Measurements from ENCODE around the gene CYP4F8.

CYP4F8 gene

DNA sequence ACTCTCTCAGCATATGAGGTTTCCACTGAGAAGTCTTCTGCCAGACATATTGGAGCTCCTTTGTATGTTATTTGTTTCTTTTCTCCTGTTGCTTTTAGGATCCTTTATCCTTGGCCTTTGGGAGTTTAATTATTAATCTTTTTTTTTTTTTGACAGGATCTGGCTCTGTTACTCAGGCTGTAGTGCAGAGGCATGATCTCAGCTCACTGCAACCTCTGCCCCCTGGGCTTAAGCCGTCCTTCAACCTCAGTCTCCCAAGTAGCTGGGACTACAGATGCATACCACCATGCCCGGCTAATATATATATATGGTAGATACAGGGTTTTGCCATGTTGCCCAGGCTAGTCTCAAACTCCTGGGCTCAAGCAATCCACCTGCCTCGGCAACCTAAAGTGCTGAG lies 19.1 kb downstream of the CYP4F8 start:
- H3K4me1 ChIP-seq: no peaks in the 10 kb centered on the region
- no peak overlapping the region for H2AFZ ChIP-seq
- H3K4me3 ChIP-seq (ENCODE audit: low read depth, low read length): no peak overlapping the region
- no peaks in the 10 kb centered on the region for H3K79me2 ChIP-seq
- no peak overlapping the region for H3K27ac ChIP-seq
- TF ChIP-seq, protein P1, sequence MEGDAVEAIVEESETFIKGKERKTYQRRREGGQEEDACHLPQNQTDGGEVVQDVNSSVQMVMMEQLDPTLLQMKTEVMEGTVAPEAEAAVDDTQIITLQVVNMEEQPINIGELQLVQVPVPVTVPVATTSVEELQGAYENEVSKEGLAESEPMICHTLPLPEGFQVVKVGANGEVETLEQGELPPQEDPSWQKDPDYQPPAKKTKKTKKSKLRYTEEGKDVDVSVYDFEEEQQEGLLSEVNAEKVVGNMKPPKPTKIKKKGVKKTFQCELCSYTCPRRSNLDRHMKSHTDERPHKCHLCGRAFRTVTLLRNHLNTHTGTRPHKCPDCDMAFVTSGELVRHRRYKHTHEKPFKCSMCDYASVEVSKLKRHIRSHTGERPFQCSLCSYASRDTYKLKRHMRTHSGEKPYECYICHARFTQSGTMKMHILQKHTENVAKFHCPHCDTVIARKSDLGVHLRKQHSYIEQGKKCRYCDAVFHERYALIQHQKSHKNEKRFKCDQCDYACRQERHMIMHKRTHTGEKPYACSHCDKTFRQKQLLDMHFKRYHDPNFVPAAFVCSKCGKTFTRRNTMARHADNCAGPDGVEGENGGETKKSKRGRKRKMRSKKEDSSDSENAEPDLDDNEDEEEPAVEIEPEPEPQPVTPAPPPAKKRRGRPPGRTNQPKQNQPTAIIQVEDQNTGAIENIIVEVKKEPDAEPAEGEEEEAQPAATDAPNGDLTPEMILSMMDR (IDR thresholded peaks at IDR 0.05): no peak
- no peaks in the 10 kb centered on the region for H3K27me3 ChIP-seq (ENCODE audit: control insufficient read depth, insufficient read depth, low read length)
- H3K9me3 ChIP-seq (ENCODE audit: control insufficient read depth, low read length): no peaks in the 10 kb centered on the region
- H3K4me2 ChIP-seq (ENCODE audit: low read length): no peak overlapping the region
- H3K36me3 ChIP-seq (ENCODE audit: control insufficient read depth, insufficient read depth, low read length): no peaks in the 10 kb centered on the region
- H3K9ac ChIP-seq: no peak overlapping the region

DNA sequence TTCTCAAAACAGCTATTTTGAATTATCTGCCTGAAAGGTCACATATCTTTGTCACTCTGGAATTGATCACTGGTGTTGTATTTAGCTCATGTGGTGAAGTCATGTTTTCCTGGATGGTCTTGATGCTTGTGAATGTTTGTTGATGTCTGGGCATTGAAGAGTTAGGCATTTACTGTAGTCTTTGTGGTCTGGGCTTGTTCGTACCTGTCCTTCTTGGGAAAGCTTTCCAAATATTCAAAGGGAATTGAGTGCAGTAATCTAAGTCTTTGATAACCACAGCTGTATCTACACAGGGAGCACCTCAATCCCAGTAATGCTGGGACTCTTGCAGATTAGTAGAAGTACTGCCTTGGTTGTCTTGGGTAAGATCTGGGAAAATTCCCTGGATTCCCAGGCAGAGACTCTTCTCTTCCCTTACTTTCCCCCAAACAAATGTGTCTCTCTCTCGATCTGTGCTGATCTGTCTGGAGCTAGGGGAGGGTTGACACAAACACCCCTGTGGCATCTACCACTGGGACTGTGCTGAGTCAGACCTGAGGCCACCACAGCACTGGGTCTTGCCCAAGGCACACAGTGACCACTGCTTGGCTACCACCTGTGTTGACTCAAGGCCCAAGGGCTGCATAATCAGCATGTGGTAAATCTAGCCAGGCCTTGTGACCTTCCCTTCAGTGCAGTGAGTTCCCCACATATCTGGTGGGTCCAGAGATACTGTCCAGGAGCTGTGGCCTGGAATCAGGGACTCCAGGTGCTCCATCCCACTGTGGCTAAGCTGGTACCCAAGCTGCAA lies 20.2 kb downstream of the CYP4F8 start:
- Histone ChIP-seq H3K4me2 (ENCODE audit: low read length) (no peak overlapping the region), H3K36me3 (ENCODE audit: control insufficient read depth, insufficient read depth, low read length) (no peaks in the 10 kb centered on the region), H3K4me1 (no peaks in the 10 kb centered on the region), H3K9me3 (ENCODE audit: control insufficient read depth, low read length) (no peaks in the 10 kb centered on the region), H3K27ac (no peak overlapping the region), H3K9ac (no peak overlapping the region), H2AFZ (no peak overlapping the region), H3K79me2 (no peaks in the 10 kb centered on the region), H3K4me3 (ENCODE audit: low read depth, low read length) (no peak overlapping the region), H3K27me3 (ENCODE audit: control insufficient read depth, insufficient read depth, low read length) (no peaks in the 10 kb centered on the region)
- TF ChIP-seq, protein P1 (IDR thresholded peaks at IDR 0.05): no peak

GRCh38 chr19:15636026-15636425 lies 21.0 kb downstream of the CYP4F8 start:
- Histone ChIP-seq H3K4me3 (ENCODE audit: low read depth, low read length) (no peak overlapping the region), H3K36me3 (ENCODE audit: control insufficient read depth, insufficient read depth, low read length) (no peaks in the 10 kb centered on the region), H3K27me3 (ENCODE audit: control insufficient read depth, insufficient read depth, low read length) (no peaks in the 10 kb centered on the region), H3K79me2 (no peaks in the 10 kb centered on the region), H3K4me1 (no peaks in the 10 kb centered on the region), H3K27ac (no peak overlapping the region), H2AFZ (no peak overlapping the region), H3K4me2 (ENCODE audit: low read length) (no peak overlapping the region), H3K9ac (no peak overlapping the region), H3K9me3 (ENCODE audit: control insufficient read depth, low read length) (no peaks in the 10 kb centered on the region)
- TF ChIP-seq, protein P1 (IDR thresholded peaks at IDR 0.05): no peak

DNA sequence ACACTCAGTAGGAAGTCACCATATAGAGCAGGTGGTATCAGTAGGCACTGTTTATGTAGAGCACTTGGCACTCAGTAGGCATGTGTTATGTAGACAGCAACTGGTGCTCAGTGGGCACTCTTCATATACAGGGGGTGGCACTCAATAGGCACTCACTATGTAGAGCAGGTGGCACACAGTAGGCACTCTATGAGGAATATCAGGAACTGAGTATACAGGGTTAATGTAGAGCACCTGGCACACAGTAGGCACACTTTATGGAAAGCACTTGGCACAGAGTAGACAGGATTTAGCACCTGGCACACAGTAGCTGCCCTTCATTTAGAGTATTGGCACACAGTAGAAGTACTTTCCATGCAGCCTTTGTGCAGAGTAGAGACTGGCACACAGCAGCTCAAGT lies 24.6 kb downstream of the CYP4F8 start:
- H3K79me2 ChIP-seq: no peaks in the 10 kb centered on the region
- H3K27ac ChIP-seq: no peak overlapping the region
- TF ChIP-seq, protein P1 (IDR thresholded peaks at IDR 0.05): no peak
- H3K27me3 ChIP-seq (ENCODE audit: control insufficient read depth, insufficient read depth, low read length): no peaks in the 10 kb centered on the region
- H3K4me3 ChIP-seq (ENCODE audit: low read depth, low read length): no peak overlapping the region
- no peaks in the 10 kb centered on the region for H3K9me3 ChIP-seq (ENCODE audit: control insufficient read depth, low read length)
- H3K36me3 ChIP-seq (ENCODE audit: control insufficient read depth, insufficient read depth, low read length): no peaks in the 10 kb centered on the region
- no peaks in the 10 kb centered on the region for H3K4me1 ChIP-seq
- no peak overlapping the region for H3K4me2 ChIP-seq (ENCODE audit: low read length)
- no peak overlapping the region for H3K9ac ChIP-seq
- H2AFZ ChIP-seq: no peak overlapping the region

Data from parathyroid adenoma (tissue), 2 donors.